GM21576 (cell line): Measurements from ENCODE around the gene SFR1.
A peak's percentile ranks its signal among the peaks of the same experiment; 100 is the strongest.

Source experiments
- ATAC-seq: cut with Tn5 transposase; IDR thresholded peaks from one replicate; pipeline ENCODE4 v1.9.1; 2021; ENCODE audit warnings: mild to moderate bottlenecking, moderate library complexity; ENCODE audit not compliant: unreplicated experiment

The SFR1 gene

GRCh38 chr10:104104418-104104817 lies 17.6 kb upstream of the SFR1 start:
- ATAC-seq, result no peak

- no peak for ATAC-seq
These were observed 17.0 kb upstream of the SFR1 start for GRCh38 chr10:104104926-104105325.

- ATAC-seq, result no peak
These were observed 11.9 kb upstream of the SFR1 start for GRCh38 chr10:104109908-104110662.

- no peak for ATAC-seq
These were observed 8.5 kb upstream of the SFR1 start for GRCh38 chr10:104113376-104113956.

- ATAC-seq, result no peak
These were observed 4.1 kb upstream of the SFR1 start for GRCh38 chr10:104117839-104118323.

GRCh38 chr10:104119996-104120395 lies 2.0 kb upstream of the SFR1 start:
- ATAC-seq, result no peak

GRCh38 chr10:104120512-104120902 lies 1.5 kb upstream of the SFR1 start:
- no peak for ATAC-seq

- peak; percentile 27 for ATAC-seq
These were observed 977 bp upstream of the SFR1 start for GRCh38 chr10:104120903-104121484.

GRCh38 chr10:104122225-104123107 lies 495 bp downstream of the SFR1 start:
- peak; percentile 4 for ATAC-seq

GRCh38 chr10:104123397-104123796 lies 1.4 kb downstream of the SFR1 start:
- ATAC-seq, result no peak

GRCh38 chr10:104127411-104127810 lies 5.4 kb downstream of the SFR1 start:
- peak; percentile 42 for ATAC-seq

- no peak for ATAC-seq
These were observed 6.2 kb downstream of the SFR1 start for GRCh38 chr10:104128214-104128613.

GRCh38 chr10:104130041-104130440 lies 8.1 kb downstream of the SFR1 start:
- no peak for ATAC-seq

GRCh38 chr10:104138131-104138530 lies 16.2 kb downstream of the SFR1 start:
- ATAC-seq, result no peak

GRCh38 chr10:104139221-104139620 lies 17.2 kb downstream of the SFR1 start:
- no peak for ATAC-seq

- no peak for ATAC-seq
These were observed 20.1 kb downstream of the SFR1 start for GRCh38 chr10:104142081-104142480.

- ATAC-seq, result no peak
These were observed 21.9 kb downstream of the SFR1 start for GRCh38 chr10:104143829-104144228.

- ATAC-seq, result no peak
These were observed 23.0 kb downstream of the SFR1 start for GRCh38 chr10:104144931-104145330.

GRCh38 chr10:104146882-104147281 lies 24.9 kb downstream of the SFR1 start:
- ATAC-seq, result no peak

- no peak for ATAC-seq
These were observed 28.2 kb downstream of the SFR1 start for GRCh38 chr10:104150139-104150538.

GRCh38 chr10:104151737-104152136 lies 29.8 kb downstream of the SFR1 start:
- no peak for ATAC-seq
